Measurements from ENCODE around the gene PDIA5. TPM values are rescaled to one million over a fixed set of nuclear protein-coding genes. Genes with fewer than 3 reads are reported as not detected.

PDIA5 gene
- total RNA-seq, 2 donors from 2014 or later: 36.5 to 40.1 TPM

DNA sequence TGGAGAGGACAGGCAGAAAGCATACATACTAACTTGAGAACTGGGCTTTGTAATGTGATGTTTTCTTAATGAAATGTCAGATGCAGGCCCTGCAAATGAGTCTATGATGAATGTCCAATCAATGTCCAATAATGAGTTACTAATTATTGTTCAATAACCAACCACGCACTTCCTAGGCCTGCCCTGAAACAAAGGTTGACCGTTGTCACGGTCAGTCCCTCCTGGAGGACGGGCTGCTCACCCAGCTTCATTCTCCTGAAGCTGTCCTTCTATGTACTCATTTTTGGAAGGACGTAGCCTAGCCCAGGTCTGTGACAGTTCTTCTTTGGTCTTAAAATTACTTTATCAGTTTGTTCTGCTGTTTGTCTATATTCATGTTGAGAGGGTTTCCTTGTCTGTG lies 8.3 kb upstream of the PDIA5 start:
- DNase-seq: no peak
- intact Hi-C loops (cut with DNase I): no loop called here

DNA sequence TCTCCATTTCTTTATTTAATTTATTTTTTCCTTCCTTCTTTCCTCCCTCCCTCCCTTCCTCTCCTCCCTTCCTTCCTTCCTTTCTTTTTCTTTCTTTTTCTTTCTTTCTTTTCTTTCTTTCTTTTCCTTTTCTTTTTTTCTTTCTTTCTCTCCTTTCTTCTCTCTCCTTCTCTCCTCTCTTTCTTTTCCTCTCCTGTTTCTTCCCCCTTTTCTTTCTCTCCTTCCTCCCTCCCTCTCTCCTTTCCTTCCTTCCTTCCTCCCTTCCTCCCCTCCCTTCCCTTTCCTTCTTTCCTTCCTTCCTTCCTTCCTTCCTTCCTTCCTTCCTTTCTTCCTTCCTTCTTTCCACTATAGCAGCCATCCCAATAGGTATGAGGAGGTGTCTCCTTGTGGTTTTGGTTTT lies 6.8 kb upstream of the PDIA5 start:
- no peaks in the 10 kb centered on the region for H3K9me3 ChIP-seq
- intact Hi-C loops (cut with DNase I): no loop called here
- TF ChIP-seq, protein P1, sequence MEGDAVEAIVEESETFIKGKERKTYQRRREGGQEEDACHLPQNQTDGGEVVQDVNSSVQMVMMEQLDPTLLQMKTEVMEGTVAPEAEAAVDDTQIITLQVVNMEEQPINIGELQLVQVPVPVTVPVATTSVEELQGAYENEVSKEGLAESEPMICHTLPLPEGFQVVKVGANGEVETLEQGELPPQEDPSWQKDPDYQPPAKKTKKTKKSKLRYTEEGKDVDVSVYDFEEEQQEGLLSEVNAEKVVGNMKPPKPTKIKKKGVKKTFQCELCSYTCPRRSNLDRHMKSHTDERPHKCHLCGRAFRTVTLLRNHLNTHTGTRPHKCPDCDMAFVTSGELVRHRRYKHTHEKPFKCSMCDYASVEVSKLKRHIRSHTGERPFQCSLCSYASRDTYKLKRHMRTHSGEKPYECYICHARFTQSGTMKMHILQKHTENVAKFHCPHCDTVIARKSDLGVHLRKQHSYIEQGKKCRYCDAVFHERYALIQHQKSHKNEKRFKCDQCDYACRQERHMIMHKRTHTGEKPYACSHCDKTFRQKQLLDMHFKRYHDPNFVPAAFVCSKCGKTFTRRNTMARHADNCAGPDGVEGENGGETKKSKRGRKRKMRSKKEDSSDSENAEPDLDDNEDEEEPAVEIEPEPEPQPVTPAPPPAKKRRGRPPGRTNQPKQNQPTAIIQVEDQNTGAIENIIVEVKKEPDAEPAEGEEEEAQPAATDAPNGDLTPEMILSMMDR (IDR thresholded peaks at IDR 0.05): no peak
- DNase-seq: no peak
- no peak overlapping the region for H3K4me3 ChIP-seq
- H3K9ac ChIP-seq (ENCODE audit: low read depth in 2 of 2, low read length in 2 of 2): no peak overlapping the region
- H3K27me3 ChIP-seq: no peaks in the 10 kb centered on the region
- H3K36me3 ChIP-seq: no peaks in the 10 kb centered on the region
- H3K27ac ChIP-seq: no peak overlapping the region
- H3K4me1 ChIP-seq: no peaks in the 10 kb centered on the region

More for the DNA sequence above, 8.3 kb upstream of the PDIA5 start:
- Histone ChIP-seq H3K4me3 (no peak overlapping the region), H3K4me1 (no peaks in the 10 kb centered on the region), H3K27ac (no peak overlapping the region), H3K27me3 (no peaks in the 10 kb centered on the region), H3K9me3 (no peaks in the 10 kb centered on the region), H3K36me3 (no peaks in the 10 kb centered on the region), H3K9ac (ENCODE audit: low read depth in 2 of 2, low read length in 2 of 2) (no peak overlapping the region)
- TF ChIP-seq, protein P1 (IDR thresholded peaks at IDR 0.05): no peak

DNA sequence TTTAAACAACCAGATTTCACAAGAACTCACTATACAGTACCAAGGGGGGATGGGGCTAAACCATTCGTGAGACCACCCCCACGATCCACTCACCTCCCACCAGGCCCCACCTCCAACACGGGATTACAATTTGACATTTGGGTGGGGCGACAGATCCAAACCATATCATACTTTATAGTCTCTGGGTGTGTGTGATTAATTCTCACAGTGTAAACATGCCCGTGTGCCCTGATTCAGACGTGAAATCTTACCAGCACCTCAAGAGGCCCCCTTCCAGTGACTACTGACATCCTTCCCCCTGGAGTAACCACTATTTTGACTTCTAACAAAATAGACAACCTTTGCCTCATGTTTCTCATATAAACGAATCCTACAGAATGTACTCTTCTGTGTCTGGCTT lies 5.0 kb upstream of the PDIA5 start:
- no peaks in the 10 kb centered on the region for H3K4me1 ChIP-seq
- no peak overlapping the region for H3K27ac ChIP-seq
- H3K27me3 ChIP-seq: no peaks in the 10 kb centered on the region
- intact Hi-C loops (cut with DNase I): no loop called here
- TF ChIP-seq, protein P1 (IDR thresholded peaks at IDR 0.05): no peak
- no peak for DNase-seq
- no peaks in the 10 kb centered on the region for H3K9me3 ChIP-seq
- H3K4me3 ChIP-seq: no peak overlapping the region
- H3K36me3 ChIP-seq: no peaks in the 10 kb centered on the region
- H3K9ac ChIP-seq (ENCODE audit: low read depth in 2 of 2, low read length in 2 of 2): no peak overlapping the region

DNA sequence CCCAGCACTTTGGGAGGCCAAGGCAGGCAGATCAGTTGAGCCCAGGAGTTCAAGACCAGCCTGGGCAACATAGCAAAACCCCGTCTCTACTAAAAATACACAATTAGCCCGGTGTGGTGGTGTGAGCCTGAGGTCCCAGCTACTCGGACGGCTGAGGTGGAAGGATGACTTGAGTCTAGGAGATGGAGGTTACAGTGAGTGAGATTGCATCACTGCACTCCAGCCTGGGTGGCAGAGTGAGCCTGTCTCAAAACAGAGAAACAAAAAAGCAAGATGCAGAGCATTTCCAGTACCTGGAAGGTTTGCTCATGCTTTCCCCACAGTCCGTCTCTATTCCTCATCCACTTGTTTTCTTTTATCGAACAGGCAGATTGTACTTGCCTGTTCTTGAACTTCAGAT lies 3.8 kb upstream of the PDIA5 start:
- Histone ChIP-seq H3K27me3 (no peaks in the 10 kb centered on the region), H3K9ac (ENCODE audit: low read depth in 2 of 2, low read length in 2 of 2) (no peak overlapping the region), H3K4me3 (no peak overlapping the region), H3K9me3 (no peaks in the 10 kb centered on the region), H3K27ac (no peak overlapping the region), H3K4me1 (peaks cover 2% of the 10 kb centered on the region), H3K36me3 (no peaks in the 10 kb centered on the region)
- DNase-seq: no peak
- intact Hi-C loops (cut with DNase I): no loop called here
- TF ChIP-seq, protein P1 (IDR thresholded peaks at IDR 0.05): no peak

DNA sequence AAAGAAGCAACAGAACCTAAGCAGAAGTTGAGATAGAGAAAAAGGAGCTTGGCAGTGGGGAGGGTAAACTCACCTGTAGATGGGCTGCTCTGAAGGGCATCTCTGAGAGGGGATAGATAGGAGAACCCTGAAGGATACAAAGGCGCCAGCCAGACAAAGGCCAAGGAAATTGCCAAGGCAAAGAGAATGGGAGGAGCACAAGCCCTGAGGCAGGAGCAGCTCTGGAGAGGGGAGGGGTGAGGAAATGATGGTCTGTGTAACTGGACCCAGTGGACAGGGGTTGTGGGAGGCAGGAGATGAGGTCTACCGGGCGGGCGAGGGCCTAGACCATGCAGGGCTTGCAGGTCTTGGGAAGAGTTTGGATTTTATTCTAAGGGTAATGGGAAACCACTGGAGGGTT lies 2.3 kb upstream of the PDIA5 start:
- DNase-seq: no peak
- TF ChIP-seq, protein P1 (IDR thresholded peaks at IDR 0.05): no peak
- Histone ChIP-seq H3K4me3 (no peak overlapping the region), H3K4me1 (peaks cover 4% of the 10 kb centered on the region), H3K9me3 (no peaks in the 10 kb centered on the region), H3K36me3 (no peaks in the 10 kb centered on the region), H3K9ac (ENCODE audit: low read depth in 2 of 2, low read length in 2 of 2) (no peak overlapping the region), H3K27me3 (no peaks in the 10 kb centered on the region), H3K27ac (no peak overlapping the region)
- intact Hi-C loops (cut with DNase I): no loop called here

DNA sequence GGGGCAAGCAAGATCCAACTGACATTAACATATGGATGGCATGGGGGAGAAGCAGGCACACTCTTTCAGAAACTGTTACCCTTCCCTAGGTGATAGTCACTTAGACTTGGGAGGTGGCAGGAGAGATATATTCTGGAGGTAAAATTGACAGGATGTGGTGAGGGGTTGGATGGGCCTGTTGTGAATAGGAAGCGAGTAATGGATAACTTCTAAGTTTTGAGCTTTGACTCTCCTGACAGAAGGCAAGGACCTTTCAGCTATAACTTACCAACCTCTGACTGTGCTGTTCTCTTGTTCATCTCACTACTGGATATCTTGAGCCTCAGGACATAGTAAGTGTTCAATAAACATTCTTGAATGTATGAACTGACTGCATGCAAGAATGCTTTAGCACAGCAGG lies 1.9 kb upstream of the PDIA5 start:
- Histone ChIP-seq H3K9me3 (no peaks in the 10 kb centered on the region), H3K36me3 (no peaks in the 10 kb centered on the region), H3K9ac (ENCODE audit: low read depth in 2 of 2, low read length in 2 of 2) (no peak overlapping the region), H3K4me1 (peaks cover 4% of the 10 kb centered on the region), H3K27me3 (no peaks in the 10 kb centered on the region), H3K4me3 (no peak overlapping the region), H3K27ac (no peak overlapping the region)
- no peak for DNase-seq
- intact Hi-C loops (cut with DNase I): no loop called here
- TF ChIP-seq, protein P1 (IDR thresholded peaks at IDR 0.05): no peak

Data from colonic mucosa (tissue), 4 donors.